DND-41 (cell line): ENCODE results near the gene ALDH3B1.

ENCODE experiments used
- ATAC-seq: fragments of 200-7000 bp; cut with Tn5 transposase; 3 replicates; pipeline ENCODE4 v1.9.1; 2021; ENCODE audit warnings: low read depth; ENCODE audit not compliant: insufficient read depth
- DNase-seq: peaks from one replicate; pipeline ENCODE4 v3.0.0-alpha.2; 2020
- H2AFZ ChIP-seq: 2 replicates; pipeline ENCODE4 v1.6.0; 2012; ENCODE audit warnings: low read depth, low read length
- H3K27ac ChIP-seq: 2 replicates; pipeline ENCODE4 v1.5.1; 2012; ENCODE audit warnings: low read length, inconsistent platforms
- H3K27me3 ChIP-seq: fragments of 200-600 bp; sonication (generic); 2 replicates; pipeline ENCODE4 v1.6.0; 2012; ENCODE audit warnings: low read length, mild to moderate bottlenecking, inconsistent platforms; ENCODE audit not compliant: insufficient read depth, poor library complexity
- H3K36me3 ChIP-seq: 2 replicates; pipeline ENCODE4 v1.5.1; 2012; ENCODE audit warnings: low read length, inconsistent platforms; ENCODE audit not compliant: insufficient read depth
- H3K4me1 ChIP-seq: 2 replicates; pipeline ENCODE4 v1.5.1; 2012; ENCODE audit warnings: mild to moderate bottlenecking, low read length; ENCODE audit not compliant: insufficient read depth
- H3K4me2 ChIP-seq: 2 replicates; pipeline ENCODE4 v1.6.0; 2012; ENCODE audit warnings: mild to moderate bottlenecking, moderate library complexity, low read length, inconsistent platforms; ENCODE audit not compliant: insufficient read depth
- H3K4me3 ChIP-seq, 2 experiments: fragments of 200-600 bp in 1 of 2; shearing (Covaris generic) in 1 of 2; 2 replicates each; pipeline ENCODE4 v1.5.1; 2012 to 2016; ENCODE audit warnings: inconsistent platforms in 2 of 2, low read length in 2 of 2, mild to moderate bottlenecking in 2 of 2, low read depth in 1 of 2, moderate library complexity in 1 of 2
- H3K79me2 ChIP-seq: 2 replicates; pipeline ENCODE4 v1.6.0; 2012; ENCODE audit warnings: low read length, inconsistent platforms; ENCODE audit not compliant: insufficient read depth
- H3K9ac ChIP-seq: 2 replicates; pipeline ENCODE4 v1.6.0; 2012; ENCODE audit warnings: low read depth, mild to moderate bottlenecking, inconsistent platforms, low read length, moderate library complexity
- H3K9me3 ChIP-seq: 2 replicates; pipeline ENCODE4 v1.5.1; 2012; ENCODE audit warnings: low read length, moderate library complexity, mild to moderate bottlenecking, inconsistent platforms; ENCODE audit not compliant: insufficient read depth, severe bottlenecking
- H4K20me1 ChIP-seq: 2 replicates; pipeline ENCODE4 v1.6.0; 2012; ENCODE audit warnings: low read length; ENCODE audit not compliant: insufficient read depth
- EZH2 ChIP-seq: IDR thresholded peaks from 3 replicates; pipeline ENCODE4 v1.6.1; 2012; ENCODE audit warnings: borderline replicate concordance, low read depth, mild to moderate bottlenecking, moderate library complexity, low read length, inconsistent platforms; ENCODE audit not compliant: severe bottlenecking
- TF ChIP-seq, protein P1 (sequence below): IDR thresholded peaks from 2 replicates; pipeline ENCODE4 v1.5.1; 2012; ENCODE audit warnings: borderline replicate concordance, low read length, moderate library complexity, mild to moderate bottlenecking; ENCODE audit not compliant: poor library complexity, severe bottlenecking; ENCODE audit errors: extremely low read depth

Gene ALDH3B1

DNA sequence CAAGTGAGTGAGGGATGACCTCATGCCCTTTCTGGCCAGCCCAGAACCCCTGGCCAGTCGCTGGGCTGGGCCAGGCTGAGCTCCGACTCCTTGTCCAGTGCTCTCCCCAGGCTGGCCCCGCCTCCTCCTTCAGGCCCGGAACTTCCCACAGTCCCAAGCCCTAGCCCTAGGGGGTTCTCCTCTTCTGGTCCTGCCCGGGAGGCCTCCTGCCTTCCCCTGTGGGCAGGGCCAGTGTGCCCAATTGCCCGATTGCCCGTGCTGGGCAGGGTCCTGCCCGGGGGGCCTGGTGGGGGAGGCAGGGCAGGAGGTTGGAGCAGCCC, 32.9 kb downstream of the ALDH3B1 start:
- no peaks in the 10 kb centered on the region for H3K9me3 ChIP-seq
- H2AFZ ChIP-seq, result no peak overlapping the region
- no peaks in the 10 kb centered on the region for H3K36me3 ChIP-seq
- no peaks in the 10 kb centered on the region for H4K20me1 ChIP-seq
- DNase-seq, result no peak
- H3K4me2 ChIP-seq, result no peak overlapping the region
- no peak overlapping the region for H3K9ac ChIP-seq
- H3K27ac ChIP-seq, result no peak overlapping the region
- H3K4me3 ChIP-seq, result no peak overlapping the region
- H3K4me1 ChIP-seq, result peaks cover 11% of the 10 kb centered on the region
- no peak for TF ChIP-seq EZH2
- TF ChIP-seq, protein P1, sequence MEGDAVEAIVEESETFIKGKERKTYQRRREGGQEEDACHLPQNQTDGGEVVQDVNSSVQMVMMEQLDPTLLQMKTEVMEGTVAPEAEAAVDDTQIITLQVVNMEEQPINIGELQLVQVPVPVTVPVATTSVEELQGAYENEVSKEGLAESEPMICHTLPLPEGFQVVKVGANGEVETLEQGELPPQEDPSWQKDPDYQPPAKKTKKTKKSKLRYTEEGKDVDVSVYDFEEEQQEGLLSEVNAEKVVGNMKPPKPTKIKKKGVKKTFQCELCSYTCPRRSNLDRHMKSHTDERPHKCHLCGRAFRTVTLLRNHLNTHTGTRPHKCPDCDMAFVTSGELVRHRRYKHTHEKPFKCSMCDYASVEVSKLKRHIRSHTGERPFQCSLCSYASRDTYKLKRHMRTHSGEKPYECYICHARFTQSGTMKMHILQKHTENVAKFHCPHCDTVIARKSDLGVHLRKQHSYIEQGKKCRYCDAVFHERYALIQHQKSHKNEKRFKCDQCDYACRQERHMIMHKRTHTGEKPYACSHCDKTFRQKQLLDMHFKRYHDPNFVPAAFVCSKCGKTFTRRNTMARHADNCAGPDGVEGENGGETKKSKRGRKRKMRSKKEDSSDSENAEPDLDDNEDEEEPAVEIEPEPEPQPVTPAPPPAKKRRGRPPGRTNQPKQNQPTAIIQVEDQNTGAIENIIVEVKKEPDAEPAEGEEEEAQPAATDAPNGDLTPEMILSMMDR, result no peak
- H3K27me3 ChIP-seq, result no peaks in the 10 kb centered on the region
- H3K79me2 ChIP-seq, result no peaks in the 10 kb centered on the region
- ATAC-seq, result no peak

DNA sequence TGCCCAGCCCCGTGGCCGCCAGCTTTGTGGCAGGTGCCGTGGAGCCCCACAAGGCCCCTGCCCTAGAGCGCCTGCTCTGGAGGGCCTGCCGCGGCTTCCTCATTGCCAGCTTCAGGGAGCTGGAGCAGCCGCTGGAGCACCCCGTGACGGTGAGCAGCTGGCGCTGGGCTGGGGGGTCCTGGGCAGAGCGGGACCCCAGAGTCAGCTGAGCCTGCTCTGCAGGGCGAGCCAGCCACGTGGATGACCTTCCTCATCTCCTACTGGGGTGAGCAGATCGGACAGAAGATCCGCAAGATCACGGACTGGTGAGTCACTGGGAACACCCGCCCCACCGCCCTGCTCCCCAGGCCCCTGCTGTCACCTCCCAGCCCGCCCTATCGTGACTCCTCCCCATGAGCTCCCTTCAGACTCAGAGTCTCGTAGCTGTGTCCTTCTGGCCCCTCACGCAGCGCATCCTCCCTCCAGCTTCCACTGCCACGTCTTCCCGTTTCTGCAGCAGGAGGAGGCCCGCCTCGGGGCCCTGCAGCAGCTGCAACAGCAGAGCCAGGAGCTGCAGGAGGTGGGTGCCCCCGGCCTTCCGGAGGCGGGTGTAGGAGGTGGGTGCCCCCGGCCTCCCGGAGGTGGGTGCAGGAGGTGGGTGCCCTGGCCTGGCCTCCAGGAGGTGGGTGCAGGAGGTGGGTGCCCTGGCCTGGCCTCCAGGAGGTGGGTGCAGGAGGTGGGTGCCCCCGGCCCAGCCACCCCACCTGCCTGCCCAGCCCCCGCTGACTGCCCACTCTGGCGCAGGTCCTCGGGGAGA, 33.4 kb downstream of the ALDH3B1 start:
- H3K27ac ChIP-seq, result no peak overlapping the region
- H2AFZ ChIP-seq, result no peak overlapping the region
- no peak for DNase-seq
- H4K20me1 ChIP-seq, result no peaks in the 10 kb centered on the region
- no peaks in the 10 kb centered on the region for H3K36me3 ChIP-seq
- no peak overlapping the region for H3K9ac ChIP-seq
- H3K4me2 ChIP-seq, result no peak overlapping the region
- no peaks in the 10 kb centered on the region for H3K9me3 ChIP-seq
- H3K27me3 ChIP-seq, result no peaks in the 10 kb centered on the region
- no peak overlapping the region for H3K4me3 ChIP-seq
- TF ChIP-seq, protein P1, result no peak
- no peak for TF ChIP-seq EZH2
- H3K79me2 ChIP-seq, result no peaks in the 10 kb centered on the region
- peaks cover 11% of the 10 kb centered on the region for H3K4me1 ChIP-seq
- ATAC-seq, result no peak

DNA sequence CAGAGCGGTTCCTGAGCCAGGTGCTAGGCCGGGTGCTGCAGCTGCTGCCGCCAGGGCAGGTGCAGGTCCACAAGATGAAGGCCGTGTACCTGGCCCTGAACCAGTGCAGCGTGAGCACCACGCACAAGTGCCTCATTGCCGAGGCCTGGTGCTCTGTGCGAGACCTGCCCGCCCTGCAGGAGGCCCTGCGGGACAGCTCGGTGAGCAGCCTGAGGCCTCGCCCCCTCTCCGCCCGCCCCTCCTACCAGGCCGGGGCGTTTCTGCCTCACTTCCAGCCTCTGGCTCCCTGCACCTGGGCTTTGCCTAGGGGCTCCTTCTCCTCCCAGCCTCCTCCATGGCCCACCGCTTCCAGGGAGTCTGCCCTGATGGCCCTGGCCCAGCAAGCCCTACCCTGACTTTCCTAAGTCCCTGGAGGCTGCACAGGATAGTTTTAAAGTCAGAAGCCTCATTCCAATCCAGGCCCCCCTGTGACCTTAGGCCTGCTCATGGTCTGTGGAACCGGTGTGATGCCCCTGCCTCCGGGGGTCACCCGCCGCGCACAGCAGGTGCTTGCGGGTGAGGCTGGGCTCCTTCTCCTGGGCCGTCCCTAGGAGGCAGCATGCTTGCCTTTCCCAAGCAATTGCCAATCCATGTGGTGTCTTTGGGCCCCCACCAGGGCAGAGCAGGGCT, 34.2 kb downstream of the ALDH3B1 start:
- Histone ChIP-seq H2AFZ (no peak overlapping the region), H3K27ac (no peak overlapping the region), H3K27me3 (no peaks in the 10 kb centered on the region), H3K4me1 (peaks cover 11% of the 10 kb centered on the region), H3K79me2 (no peaks in the 10 kb centered on the region), H3K9ac (no peak overlapping the region), H3K4me2 (no peak overlapping the region), H3K4me3 (no peak overlapping the region), H3K9me3 (no peaks in the 10 kb centered on the region), H3K36me3 (no peaks in the 10 kb centered on the region), H4K20me1 (no peaks in the 10 kb centered on the region)
- ATAC-seq (no peak), DNase-seq (no peak)
- TF ChIP-seq EZH2, result no peak
- TF ChIP-seq, protein P1, result peak; percentile 15
